GM19023 (cell line): Measurements from ENCODE around the gene TRAF7.

Source experiments
- ATAC-seq: cut with Tn5 transposase; IDR thresholded peaks from one replicate; pipeline ENCODE4 v1.9.1; 2021; ENCODE audit warnings: mild to moderate bottlenecking, moderate library complexity; ENCODE audit not compliant: unreplicated experiment

TRAF7 gene

GRCh38 chr16:2213817-2214718 lies 58.5 kb downstream of the TRAF7 start:
- peak; percentile 5 for ATAC-seq

GRCh38 chr16:2214719-2214968 lies 59.1 kb downstream of the TRAF7 start, which contains the start of gene PGP:
Gene PGP (minus strand): TSS chr16:2214840. CDS start chr16:2214777, 63 bp downstream.
- peak; percentile 88 for ATAC-seq

DNA sequence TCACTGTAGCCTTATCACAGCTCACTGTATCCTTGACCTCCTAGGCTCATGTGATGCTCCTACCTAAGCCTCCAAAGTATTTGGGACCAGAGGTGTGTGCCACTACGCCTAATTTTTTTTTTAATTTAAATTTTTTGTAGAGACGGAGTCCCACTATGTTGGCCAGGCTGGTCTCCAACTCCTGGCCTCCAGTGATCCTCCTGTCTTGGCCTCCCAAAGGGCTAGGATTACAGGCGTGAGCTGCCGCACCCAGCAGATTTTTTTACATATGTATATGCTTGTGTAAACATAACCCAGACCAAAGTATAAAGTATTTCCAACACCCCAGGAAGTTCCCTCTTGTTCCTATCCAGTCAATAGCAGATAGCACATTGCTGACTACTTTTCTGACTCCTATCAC lies 60.7 kb downstream of the TRAF7 start:
- no peak for ATAC-seq

DNA sequence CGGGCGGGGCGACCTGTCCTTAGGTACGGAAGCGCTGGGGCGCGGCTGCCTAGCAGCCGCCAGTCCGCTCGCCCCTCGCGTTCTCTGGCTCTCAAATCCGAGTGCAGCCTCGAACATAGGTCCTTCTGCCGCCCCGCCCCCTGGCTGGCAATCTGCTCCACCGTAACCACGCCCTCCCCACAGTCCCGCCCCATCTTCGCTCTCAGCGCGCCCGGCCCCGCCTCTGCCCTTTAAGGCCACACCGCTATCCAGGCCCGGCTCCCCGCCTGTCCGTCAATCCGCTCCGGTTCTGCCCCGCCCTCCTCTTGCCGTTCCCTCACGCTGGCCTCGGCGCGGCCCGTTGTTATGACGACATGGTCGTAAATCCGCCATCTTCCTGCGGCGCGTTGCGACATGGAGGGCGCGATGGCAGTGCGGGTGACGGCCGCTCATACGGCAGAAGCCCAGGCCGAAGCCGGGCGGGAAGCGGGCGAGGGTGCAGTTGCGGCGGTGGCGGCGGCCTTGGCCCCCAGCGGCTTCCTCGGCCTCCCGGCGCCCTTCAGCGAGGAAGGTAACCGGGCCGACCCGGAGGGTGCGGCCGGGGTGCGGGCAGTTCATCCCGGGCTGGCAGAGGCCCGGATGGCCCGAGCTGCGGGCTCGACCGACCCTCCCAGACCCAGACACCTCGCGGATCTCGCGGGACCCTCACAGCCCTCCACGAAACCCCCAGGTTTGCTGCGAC lies 67.8 kb downstream of the TRAF7 start, which contains the start of gene E4F1:
TSS of gene E4F1 (plus strand) at position 371 of the 721 bp plus-strand sequence. CDS start at position 394, 23 bp downstream.
- ATAC-seq: peak; percentile 95

DNA sequence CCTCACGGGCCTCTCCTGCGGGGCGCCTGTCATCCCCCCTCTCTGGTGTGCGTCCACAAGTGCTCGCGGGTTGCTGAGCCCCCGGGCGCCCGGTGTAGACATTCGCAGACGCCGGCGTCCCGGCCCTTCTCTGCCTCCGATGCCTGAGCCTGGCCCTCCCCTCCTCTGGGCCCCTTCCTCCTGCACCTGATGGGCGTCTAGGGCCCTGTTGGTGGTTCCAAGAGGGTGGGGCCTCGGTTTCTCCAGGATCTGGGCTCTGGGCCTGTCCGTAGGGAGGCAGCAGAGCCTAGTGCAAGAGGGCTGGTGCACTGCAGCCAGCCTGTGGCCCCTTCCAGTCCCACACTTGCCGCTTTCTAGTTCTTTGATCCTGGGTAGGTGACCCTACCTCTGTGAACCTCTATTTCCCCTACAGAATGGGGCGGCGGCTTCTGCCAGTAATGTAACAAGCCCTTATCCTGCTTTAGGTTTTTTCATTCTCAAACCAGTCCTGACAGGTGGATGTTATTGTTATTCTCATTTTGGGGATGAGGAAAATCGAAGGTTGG lies 68.4 kb downstream of the TRAF7 start:
- ATAC-seq: peak; percentile 15

DNA sequence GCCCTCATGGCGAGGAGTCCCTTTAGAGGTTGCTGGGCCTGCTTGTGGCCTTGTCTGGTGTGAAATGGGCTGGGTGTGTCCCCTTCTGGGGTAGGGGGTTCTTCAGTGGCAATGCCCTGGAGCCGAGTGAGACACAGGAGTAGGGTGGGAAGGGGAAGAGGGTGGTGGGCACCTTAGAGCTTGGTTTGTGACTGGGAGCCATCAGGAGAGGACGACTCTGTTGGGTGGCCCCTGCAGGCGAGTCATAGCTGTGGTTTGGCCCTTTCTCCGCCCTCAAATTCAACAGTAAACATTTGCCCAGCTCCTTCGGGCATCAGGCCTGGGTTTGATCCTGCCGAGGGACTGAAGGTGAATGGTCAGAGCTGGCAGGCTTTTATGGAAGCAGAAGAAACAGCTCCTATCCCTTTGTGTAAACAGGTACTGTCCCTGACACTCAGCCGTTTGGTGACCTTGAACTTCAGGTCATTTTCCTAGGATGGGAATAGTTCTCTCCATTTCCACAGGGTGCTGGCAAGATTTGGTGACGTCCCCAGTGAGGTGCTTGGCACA lies 70.7 kb downstream of the TRAF7 start:
- ATAC-seq: no peak

GRCh38 chr16:2226918-2227317 lies 71.3 kb downstream of the TRAF7 start:
- ATAC-seq: no peak
